HG02759 (cell line): Measurements from ENCODE around the gene PIGX.
"Not testable (repeated sequence)": the region's sequence is repeated elsewhere in the genome, so short reads cannot be mapped to it uniquely, and the experiment has no call there.

Source experiments
- ATAC-seq: cut with Tn5 transposase; IDR thresholded peaks from one replicate; pipeline ENCODE4 v1.9.1; 2021; ENCODE audit warnings: mild to moderate bottlenecking, moderate library complexity; ENCODE audit not compliant: unreplicated experiment

The PIGX gene

GRCh38 chr3:196700801-196701200, 11.4 kb upstream of the PIGX start:
- ATAC-seq: no peak

DNA sequence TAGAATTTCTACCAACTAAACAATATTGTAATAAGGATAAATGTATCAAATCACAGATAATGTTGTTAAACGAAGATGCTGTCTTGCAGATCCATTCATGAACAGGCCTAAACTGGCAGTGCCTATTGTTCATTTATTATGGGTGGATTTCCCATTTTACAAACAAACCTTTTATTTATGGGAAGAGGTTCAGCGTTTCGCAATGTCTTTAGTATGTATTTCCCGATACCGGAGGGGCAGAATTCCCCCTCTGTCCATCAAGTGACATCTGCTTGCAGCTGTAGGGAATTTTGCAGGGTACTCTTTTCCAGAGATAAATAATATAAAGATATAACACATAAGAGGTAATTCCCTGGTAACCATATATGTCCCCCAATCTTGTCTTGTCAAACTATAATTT, 5.8 kb upstream of the PIGX start:
- ATAC-seq: no peak

- no peak for ATAC-seq
Measured at GRCh38 chr3:196706731-196707130, 5.4 kb upstream of the PIGX start.

GRCh38 chr3:196707566-196707965, 4.6 kb upstream of the PIGX start:
- ATAC-seq: no peak

DNA sequence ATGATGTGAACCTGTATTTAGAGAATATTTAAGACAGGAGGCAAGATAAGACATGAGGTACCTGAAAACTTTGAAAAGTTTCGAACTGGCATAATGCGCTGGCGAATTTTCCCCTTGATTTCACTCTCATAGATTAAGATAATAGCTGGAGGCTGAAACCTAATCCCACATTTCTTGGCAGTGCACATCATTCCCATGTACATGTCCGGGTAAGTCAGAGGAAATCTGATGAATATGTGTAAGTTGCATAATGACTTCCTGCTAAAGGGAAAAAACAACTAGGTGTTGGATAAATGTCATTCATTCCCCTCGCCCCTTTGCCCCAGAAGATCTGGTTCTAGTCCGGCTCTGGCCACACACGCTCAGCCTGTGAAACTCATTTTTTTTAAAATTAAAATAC, 3.7 kb upstream of the PIGX start:
- ATAC-seq: no peak

- ATAC-seq: peak; percentile 56
Measured at GRCh38 chr3:196712514-196713413, 587 bp downstream of the PIGX start.

DNA sequence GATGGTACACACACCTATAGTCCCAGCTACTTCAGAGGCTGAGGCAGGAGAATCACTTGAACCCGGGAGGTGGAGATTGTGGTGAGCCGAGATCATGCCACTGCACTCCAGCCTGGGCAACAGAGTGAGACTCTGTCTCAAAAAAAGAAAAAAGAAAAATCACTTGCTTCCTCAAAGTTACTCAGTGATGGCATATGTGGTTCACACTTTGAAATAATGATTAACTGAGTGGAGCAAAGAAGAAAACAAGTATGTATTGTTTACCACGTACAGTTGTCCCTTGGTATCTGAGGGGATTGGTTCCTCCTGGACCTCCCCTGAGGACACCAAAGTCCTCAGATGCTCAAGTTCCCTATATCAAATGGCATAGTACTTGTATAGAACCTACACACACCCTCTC, 5.0 kb downstream of the PIGX start:
- peak; percentile 51 for ATAC-seq

DNA sequence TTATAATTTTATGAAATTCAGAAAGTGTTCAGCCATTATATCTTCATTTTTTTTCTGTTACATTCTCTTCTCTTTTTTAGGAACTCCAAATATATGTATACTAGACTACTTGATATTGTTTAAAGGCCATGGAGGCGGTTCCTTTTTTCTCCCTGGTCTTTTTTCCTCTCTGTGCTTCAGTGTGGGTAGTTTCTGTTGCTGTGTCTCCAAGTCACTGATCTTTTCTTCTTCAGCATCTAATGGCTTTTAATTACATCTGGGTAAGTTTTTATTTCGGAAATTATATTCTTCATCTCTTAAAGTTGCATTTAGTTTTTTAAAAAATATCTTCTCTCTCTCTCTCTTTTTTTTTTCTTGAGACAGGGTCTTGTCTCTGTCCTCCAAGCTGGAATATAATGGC, 8.9 kb downstream of the PIGX start:
- ATAC-seq: no peak

DNA sequence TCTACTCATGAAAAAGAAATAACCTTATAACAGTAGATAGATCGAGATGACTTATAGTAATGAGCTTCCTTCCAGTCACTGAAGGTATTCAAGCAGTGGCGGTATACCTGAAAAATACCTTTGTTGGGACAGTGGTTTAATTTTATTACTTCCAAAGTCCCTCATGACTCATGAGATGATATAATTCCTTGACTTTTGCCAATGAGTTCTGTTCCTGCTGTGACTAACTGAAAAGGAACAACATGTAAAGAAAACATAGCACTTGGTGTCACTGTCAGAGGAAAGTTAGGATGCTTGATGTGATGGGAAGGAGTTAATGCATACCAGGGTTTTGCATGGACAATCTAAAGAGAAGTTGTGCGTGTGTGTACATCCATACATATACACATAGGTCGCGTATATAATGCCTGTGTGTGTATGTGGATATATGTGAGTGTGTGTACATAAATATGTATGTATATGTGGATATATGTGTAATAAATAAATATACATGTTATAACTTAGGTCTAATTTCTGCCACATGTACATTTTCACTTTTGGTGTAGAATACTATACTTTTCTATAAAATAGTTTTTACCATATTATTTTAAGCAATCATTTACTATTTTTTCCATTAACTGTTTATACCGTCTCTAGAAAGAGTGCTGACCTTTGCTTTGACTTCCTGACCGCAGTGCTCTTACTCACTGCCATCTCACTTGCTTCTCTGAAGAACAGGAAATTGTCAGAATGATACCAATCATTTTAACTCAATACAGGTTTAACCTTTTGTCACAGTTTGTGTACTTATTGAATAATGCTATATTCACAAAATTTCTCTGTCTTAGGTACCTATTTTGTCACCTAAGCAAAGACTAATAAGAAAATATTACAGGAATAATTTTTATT, 14.9 kb downstream of the PIGX start:
- no peak for ATAC-seq

- no peak for ATAC-seq
Measured at GRCh38 chr3:196735751-196736150, 23.6 kb downstream of the PIGX start.

DNA sequence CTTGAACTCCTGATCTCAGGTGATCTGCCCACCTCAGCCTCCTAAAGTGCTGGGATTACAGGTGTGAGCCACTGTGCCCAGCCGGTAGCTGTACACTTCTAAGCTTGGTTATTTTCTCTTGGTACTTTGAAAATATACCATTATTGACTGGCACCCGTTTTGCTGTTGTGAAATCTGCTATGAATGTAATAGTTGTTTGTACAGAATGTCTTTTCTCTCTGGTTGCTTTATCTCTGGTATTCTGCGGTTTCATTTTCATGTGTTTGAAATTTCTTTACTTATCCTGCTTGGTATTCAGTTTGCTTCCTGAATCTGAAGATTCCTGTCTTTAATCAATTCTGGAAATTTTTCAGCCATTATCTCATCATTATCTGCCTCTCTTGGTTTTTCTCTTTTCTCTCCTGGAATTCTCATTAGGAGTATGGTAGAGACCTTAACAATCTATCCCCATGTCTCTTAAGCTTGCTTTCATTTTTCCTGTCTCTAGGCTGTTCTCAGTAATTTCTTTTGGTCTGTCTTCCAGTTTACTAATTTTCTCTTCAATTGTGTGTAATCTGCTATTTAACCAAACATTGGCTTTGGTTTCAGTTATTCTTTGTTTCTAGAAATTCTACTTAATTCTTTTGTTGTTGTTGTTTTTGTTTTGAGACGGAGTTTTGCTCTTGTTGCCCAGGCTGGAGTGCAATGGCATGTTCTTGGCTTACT, 24.6 kb downstream of the PIGX start:
- no peak for ATAC-seq

DNA sequence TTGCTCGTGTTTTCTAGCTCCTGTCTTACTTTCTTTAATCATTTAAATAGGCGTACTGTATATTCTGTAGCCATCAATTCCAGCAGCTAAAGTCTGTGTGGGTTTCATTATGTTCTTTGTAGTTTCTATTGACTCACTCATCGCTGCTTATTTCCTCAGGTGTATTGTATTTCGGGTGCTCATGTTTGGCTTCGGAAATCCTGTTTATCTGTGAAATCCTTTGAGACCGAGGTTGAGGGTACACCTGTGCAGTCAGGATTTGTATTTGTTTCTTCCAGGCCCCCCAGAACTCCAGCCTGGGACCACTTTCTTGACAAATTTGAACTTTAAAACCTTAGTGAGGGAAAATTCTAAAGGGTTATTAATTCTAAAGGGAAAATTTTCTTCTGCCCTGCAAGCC, 25.5 kb downstream of the PIGX start:
- no peak for ATAC-seq

- peak; percentile 92 for ATAC-seq
Measured at GRCh38 chr3:196739671-196740480, 27.7 kb downstream of the PIGX start, which contains the start of gene PAK2. Gene PAK2, plus strand, starts transcription at chr3:196739857. Its CDS starts 42,790 bp downstream, at chr3:196782647.

DNA sequence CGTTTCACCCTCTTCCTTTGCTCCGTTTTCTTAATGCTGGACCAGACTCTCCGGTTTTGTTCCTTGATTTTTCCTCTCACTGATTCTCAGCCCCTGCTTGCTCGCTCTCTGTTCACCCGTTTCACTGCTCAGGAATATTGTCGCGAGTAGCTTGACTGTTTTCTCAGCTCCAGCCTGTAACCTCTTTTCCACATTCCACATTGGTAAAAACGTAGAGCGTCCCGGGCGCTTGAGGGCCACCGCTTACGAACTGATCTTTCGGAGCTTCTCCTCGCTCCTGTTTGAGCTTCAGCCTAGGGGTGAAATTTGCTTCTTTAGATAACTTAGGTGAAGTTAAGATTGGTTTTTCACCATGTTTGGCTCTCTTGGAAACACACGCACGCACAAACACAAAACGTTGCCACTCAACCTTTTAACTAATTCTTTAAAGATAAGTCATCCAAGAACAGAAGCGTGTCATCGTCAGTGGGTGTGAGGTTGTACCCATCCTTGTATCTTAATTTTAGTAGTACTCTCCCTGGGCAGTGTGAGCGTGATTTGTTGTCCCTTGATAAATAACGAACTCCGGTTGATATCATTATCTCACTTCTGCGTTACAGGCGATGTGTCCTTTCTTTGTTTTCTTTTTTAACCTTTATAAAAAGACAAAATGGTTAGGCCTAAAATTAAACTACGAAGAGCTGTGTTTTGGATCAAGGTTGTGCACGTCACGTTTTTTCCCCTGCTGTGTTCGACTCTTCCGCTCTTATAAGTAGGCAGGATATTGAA, 28.5 kb downstream of the PIGX start:
- peak; percentile 2 for ATAC-seq

DNA sequence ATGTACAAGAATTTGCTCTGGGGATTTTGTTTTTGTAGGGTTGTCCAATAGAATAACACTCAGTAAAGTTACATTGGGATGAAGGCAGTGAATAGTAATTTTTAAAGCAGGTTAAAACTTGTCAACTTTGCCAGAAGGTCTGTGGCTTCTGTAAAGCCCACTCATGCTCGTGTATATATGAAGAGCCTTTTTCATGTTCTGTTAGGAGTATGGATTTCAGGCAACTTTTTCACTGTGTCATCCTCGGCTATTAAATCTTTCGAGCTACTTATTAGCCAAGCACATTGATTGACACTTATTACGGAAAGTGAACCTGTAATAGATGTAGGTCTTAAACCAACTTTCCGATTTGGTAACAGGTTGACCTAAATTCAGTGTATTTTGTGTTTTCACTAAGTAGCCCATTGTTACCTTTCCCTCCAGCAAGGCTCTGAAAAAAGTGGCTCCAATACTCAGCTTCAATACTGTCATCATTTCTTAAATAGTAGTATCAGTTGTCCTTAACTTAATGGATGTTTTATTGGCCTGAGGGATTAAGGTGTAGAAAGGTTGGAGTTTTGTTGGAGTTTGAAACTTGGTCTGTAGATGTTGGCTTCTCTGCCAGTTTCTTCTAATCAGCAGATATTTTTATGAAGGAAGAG, 29.2 kb downstream of the PIGX start:
- ATAC-seq: no peak

DNA sequence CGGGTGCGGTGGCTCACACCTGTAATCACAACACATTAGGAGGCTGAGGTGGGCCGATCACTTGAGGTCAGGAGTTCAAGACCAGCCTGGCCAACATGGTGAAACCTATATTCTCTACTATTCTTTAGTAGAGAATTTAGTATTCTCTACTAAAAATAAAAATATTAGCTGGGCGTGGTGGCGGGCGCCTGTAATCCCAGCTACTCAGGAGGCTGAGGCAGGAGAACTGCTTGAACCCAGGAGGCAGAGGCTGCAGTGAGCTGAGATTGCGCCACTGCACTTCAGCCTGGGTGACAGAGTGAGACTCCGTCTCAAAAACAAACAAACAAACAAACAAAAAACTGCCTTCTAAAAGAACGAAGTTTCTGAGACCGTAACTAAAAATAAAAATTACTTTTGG, 31.4 kb downstream of the PIGX start:
- not testable (repeated sequence) for ATAC-seq

GRCh38 chr3:196749125-196749524, 36.9 kb downstream of the PIGX start:
- ATAC-seq: no peak

GRCh38 chr3:196753201-196753600, 41.0 kb downstream of the PIGX start:
- no peak for ATAC-seq
